BE2C (cell line): Measurements from ENCODE around the gene DCHS2.

ENCODE experiments used
- DNase-seq: peaks from one replicate; pipeline ENCODE4 v3.0.0-alpha.2; 2020
- H3K27me3 ChIP-seq: fragments of 250-450 bp; sonication (Bioruptor Pico); 2 replicates; pipeline ENCODE4 v1.5.1; 2020; ENCODE audit warnings: mild to moderate bottlenecking
- H3K36me3 ChIP-seq: fragments of 250-450 bp; sonication (Bioruptor Pico); 2 replicates; pipeline ENCODE4 v1.5.1; 2020; ENCODE audit warnings: mild to moderate bottlenecking
- H3K4me1 ChIP-seq: fragments of 250-450 bp; sonication (Bioruptor Pico); 2 replicates; pipeline ENCODE4 v1.5.1; 2020
- H3K4me3 ChIP-seq: 2 replicates; pipeline ENCODE4 v1.5.1; 2011; ENCODE audit warnings: low read depth, low read length
- H3K9me3 ChIP-seq: fragments of 250-450 bp; sonication (Bioruptor Pico); 2 replicates; pipeline ENCODE4 v1.5.1; 2020
- TF ChIP-seq, protein P1 (sequence below): IDR thresholded peaks from 2 replicates; pipeline ENCODE4 v1.5.1; 2012; ENCODE audit warnings: mild to moderate bottlenecking, low read depth, low read length

Gene DCHS2

DNA sequence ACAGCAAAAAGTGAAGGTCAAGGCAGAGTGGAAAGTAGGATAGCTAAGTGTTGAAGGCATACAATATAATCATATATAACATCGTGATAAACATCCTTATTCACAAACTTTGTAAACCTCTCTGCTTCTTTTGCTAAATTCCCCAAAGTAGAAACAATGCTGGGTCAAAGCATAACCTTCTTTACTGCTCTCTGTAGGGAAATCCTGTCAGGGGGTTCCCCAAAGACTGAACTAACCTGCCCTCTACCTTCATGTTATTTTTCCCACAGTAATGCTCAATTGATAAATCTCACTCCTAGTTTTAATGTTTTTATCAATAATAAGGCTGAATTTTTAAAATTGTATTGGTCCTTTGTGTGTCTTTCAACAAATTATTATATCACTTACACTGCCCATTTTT lies 55.7 kb downstream of the DCHS2 start:
- Histone ChIP-seq H3K4me1 (no peaks in the 10 kb centered on the region), H3K9me3 (no peaks in the 10 kb centered on the region), H3K4me3 (no peak overlapping the region), H3K36me3 (no peaks in the 10 kb centered on the region), H3K27me3 (no peaks in the 10 kb centered on the region; the same call in 1 of the 2 replicates)
- TF ChIP-seq, protein P1, sequence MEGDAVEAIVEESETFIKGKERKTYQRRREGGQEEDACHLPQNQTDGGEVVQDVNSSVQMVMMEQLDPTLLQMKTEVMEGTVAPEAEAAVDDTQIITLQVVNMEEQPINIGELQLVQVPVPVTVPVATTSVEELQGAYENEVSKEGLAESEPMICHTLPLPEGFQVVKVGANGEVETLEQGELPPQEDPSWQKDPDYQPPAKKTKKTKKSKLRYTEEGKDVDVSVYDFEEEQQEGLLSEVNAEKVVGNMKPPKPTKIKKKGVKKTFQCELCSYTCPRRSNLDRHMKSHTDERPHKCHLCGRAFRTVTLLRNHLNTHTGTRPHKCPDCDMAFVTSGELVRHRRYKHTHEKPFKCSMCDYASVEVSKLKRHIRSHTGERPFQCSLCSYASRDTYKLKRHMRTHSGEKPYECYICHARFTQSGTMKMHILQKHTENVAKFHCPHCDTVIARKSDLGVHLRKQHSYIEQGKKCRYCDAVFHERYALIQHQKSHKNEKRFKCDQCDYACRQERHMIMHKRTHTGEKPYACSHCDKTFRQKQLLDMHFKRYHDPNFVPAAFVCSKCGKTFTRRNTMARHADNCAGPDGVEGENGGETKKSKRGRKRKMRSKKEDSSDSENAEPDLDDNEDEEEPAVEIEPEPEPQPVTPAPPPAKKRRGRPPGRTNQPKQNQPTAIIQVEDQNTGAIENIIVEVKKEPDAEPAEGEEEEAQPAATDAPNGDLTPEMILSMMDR: no peak
- DNase-seq: no peak

DNA sequence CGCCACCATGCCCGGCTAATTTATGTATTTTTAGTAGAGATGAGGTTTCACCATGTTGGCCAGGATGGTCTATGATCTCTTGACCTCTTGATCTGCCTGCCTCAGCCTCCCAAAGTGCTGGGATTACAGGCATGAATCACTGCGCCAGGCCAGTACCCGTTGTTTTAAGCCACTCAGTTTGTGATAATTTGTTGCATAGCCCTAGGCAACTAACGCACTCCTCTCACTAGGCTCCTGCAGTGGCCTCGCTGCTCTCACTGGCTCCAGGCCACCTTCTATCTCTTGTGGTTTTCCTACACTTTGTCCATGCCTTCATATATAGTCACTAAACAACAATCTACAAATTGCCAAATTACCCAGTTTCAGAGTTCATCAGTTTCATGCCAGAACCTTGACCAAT lies 58.1 kb downstream of the DCHS2 start:
- Histone ChIP-seq H3K4me3 (no peak overlapping the region), H3K27me3 (no peaks in the 10 kb centered on the region; the same call in 1 of the 2 replicates)
- TF ChIP-seq, protein P1: no peak

DNA sequence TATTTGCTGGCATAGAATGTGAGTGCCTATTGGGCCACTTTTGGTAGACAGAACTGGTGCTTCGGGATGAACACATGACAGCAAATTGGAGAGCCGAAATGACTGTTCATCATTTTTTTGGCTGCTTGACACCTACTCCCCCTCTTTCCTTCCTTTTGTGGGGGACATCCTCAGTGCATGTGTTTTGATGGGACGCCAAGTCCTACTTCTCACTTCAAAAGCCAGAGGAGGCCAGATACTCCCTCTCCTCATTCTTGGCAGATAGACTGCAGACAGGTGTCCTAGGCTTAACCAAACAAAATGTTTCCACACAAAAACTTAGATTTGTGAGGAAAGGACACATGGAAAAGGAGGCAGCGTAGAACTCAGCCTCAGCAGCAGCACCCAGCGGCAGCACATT lies 62.4 kb downstream of the DCHS2 start:
- Histone ChIP-seq H3K4me1 (no peaks in the 10 kb centered on the region), H3K36me3 (no peaks in the 10 kb centered on the region), H3K4me3 (no peak overlapping the region), H3K27me3 (no peaks in the 10 kb centered on the region; the same call in 1 of the 2 replicates), H3K9me3 (no peaks in the 10 kb centered on the region)
- DNase-seq: no peak
- TF ChIP-seq, protein P1: no peak

More for the DNA sequence above, 58.1 kb downstream of the DCHS2 start:
- no peaks in the 10 kb centered on the region for H3K9me3 ChIP-seq
- DNase-seq: no peak
- H3K4me1 ChIP-seq: no peaks in the 10 kb centered on the region
- no peaks in the 10 kb centered on the region for H3K36me3 ChIP-seq

DNA sequence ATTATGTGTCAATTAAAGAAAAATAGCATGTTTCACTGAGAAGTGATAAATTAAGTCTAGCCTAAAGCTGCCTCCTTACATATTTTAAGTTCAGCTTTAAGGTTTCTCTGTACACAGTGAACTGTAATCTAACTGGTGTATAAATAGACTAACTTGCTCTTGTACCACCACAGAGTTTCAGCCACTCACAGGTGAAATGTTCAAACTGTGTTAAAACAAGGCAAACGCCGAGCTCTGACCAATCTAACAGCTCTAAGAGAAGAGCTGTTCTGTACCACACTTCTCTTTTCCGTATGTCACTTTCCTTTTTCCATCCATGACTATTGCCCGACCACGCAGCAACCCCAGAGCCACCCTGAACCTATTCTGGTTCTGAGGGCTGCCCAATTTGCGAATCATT lies 64.5 kb downstream of the DCHS2 start:
- Histone ChIP-seq H3K4me1 (no peaks in the 10 kb centered on the region), H3K9me3 (no peaks in the 10 kb centered on the region), H3K36me3 (no peaks in the 10 kb centered on the region), H3K27me3 (no peaks in the 10 kb centered on the region; the same call in 1 of the 2 replicates), H3K4me3 (no peak overlapping the region)
- TF ChIP-seq, protein P1: no peak
- DNase-seq: no peak

DNA sequence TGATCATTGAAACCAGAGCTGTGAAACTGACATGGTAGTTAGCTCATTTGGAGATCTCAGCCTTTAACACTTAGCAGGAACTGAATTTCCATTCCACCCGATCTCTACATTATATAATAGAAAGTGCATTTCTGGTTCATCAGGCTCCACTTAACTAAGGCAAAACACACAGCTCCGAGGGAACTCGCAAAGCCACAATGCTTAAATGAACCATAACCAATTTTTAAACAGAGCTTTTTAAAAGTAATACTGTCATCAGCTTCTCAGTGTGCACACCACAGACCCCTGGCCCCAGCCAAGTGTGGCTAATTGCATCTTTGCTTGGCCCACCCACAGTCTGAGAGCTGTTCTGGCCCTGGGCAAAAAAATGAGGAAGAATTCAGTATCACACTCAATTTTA lies 66.1 kb downstream of the DCHS2 start:
- Histone ChIP-seq H3K27me3 (no peaks in the 10 kb centered on the region), H3K4me3 (no peak overlapping the region), H3K9me3 (no peaks in the 10 kb centered on the region), H3K4me1 (no peaks in the 10 kb centered on the region), H3K36me3 (no peaks in the 10 kb centered on the region)
- no peak for DNase-seq
- TF ChIP-seq, protein P1: no peak

DNA sequence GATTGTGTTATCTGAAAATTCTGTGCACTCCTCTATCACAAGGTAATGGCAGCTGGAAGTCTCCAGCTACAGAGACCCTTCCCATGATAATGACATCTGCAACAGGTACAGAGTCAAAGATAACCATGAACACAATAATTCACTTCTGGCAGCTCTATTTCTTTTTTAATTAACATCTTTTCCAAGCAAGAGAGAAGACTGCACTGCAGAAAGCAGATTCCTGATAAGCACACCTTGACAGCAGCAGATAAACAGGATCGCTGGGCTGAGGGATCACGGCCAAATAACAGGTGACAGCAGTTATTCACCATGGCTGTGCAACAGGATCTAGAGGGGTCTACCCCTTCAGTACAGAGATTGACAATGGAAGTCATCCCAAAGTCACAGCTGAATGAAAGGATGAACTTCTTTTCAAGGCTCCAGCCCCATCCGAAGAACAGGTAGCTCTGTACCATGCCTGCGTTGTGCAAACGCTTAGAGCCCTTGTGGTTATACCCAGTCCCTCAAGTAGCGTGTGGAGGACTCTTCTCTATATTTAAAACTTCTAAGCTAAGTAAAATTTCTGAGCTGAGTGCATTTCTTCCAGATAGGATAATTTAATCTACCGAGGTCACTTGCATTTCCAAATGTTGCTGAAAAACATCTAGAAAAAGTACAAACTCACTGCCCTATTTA lies 66.7 kb downstream of the DCHS2 start:
- Histone ChIP-seq H3K9me3 (no peaks in the 10 kb centered on the region), H3K4me3 (no peak overlapping the region), H3K27me3 (no peaks in the 10 kb centered on the region), H3K36me3 (no peaks in the 10 kb centered on the region), H3K4me1 (no peaks in the 10 kb centered on the region)
- TF ChIP-seq, protein P1: no peak
- no peak for DNase-seq
